C4-2B (cell line): ENCODE data around the gene WNT1.

Source experiments
- H3K27ac ChIP-seq: fragments of 450-650 bp; 2 replicates; pipeline ENCODE4 v1.5.1; 2017
- ZFX ChIP-seq: fragments of 450-650 bp; IDR thresholded peaks from 2 replicates; pipeline ENCODE4 v1.6.1; 2017
- TF ChIP-seq, protein P1 (sequence below): fragments of 450-650 bp; conservative IDR thresholded peaks from 2 replicates; pipeline ENCODE4 v1.5.1; 2017; ENCODE audit warnings: mild to moderate bottlenecking

Gene WNT1

DNA sequence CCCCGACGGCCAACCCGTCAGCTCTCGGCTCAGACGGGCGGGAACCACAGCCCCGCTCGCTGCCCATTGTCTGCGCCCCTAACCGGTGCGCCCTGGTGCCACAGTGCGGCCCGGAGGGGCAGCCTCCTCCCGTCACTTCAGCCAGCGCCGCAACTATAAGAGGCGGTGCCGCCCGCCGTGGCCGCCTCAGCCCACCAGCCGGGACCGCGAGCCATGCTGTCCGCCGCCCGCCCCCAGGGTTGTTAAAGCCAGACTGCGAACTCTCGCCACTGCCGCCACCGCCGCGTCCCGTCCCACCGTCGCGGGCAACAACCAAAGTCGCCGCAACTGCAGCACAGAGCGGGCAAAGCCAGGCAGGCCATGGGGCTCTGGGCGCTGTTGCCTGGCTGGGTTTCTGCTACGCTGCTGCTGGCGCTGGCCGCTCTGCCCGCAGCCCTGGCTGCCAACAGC, at the start of gene WNT1:
Gene WNT1 (plus strand): TSS at position 32 of the 450 bp plus-strand sequence. CDS start 329 bp downstream, at position 361.
- TF ChIP-seq, protein P1, sequence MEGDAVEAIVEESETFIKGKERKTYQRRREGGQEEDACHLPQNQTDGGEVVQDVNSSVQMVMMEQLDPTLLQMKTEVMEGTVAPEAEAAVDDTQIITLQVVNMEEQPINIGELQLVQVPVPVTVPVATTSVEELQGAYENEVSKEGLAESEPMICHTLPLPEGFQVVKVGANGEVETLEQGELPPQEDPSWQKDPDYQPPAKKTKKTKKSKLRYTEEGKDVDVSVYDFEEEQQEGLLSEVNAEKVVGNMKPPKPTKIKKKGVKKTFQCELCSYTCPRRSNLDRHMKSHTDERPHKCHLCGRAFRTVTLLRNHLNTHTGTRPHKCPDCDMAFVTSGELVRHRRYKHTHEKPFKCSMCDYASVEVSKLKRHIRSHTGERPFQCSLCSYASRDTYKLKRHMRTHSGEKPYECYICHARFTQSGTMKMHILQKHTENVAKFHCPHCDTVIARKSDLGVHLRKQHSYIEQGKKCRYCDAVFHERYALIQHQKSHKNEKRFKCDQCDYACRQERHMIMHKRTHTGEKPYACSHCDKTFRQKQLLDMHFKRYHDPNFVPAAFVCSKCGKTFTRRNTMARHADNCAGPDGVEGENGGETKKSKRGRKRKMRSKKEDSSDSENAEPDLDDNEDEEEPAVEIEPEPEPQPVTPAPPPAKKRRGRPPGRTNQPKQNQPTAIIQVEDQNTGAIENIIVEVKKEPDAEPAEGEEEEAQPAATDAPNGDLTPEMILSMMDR, result peak; percentile 73
- TF ChIP-seq ZFX, result no peak
- H3K27ac ChIP-seq, result no peak within 1 kb of the TSS

DNA sequence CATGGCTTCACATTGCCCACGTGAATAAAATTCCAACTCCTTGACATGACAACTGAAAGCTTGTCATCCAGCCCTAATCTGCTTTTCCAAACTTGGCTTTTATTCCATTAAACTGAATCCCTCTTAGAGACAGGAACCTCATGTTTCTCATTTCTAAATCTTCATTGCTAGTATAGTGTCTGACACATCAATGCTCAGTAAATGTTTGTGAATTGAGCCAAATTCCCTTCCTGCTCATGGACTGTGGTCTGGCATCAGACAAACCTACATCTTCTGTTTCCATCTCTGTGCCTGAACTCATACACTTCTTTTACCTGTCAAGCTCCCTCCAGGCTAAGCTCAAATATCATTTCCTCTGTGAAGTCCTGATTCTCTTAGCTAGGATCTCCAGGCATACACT, 48.6 kb upstream of the WNT1 start:
- TF ChIP-seq ZFX, result no peak
- TF ChIP-seq, protein P1, result no peak
- H3K27ac ChIP-seq, result no peak overlapping the region

DNA sequence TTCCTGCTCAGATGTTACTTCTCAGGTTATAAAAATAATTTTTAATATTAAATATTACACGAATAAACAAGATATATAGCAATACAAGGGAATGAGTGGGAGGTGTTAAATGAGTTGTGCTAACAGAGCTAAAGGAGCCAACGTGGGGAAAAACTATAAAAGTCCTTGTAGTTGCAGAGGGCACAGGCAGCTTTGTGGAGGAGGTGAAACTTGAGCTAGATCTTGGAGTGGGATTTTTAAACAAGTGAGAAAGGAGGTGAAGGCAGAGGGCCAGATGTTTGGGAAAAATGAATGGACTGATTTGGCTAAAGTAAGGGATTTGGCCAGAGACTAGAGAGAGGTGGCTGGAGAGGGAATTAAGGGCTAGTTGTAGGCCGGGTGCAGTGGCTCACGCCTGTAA, 47.6 kb upstream of the WNT1 start:
- TF ChIP-seq ZFX, result no peak
- TF ChIP-seq, protein P1, result no peak
- no peak overlapping the region for H3K27ac ChIP-seq

DNA sequence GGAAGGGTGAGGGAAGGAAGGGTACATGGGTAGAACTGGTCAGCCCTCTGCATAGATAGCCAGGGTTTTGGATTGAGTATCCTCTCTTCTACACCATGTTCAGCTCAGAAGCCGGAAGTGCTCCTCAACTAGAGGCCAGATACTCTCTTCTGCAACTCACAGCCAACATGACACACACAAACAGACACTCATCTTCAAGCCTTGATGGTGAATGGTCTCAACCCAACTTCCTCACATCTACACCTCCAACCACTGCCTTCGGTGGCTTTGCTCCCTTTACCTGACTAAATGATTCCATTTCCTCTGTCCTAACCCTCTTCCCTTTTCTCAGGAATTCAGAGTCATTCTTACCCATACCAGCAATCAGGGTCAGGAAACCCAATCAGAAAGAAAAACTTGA, 45.2 kb upstream of the WNT1 start:
- no peak overlapping the region for H3K27ac ChIP-seq
- TF ChIP-seq, protein P1, result no peak
- TF ChIP-seq ZFX, result no peak

DNA sequence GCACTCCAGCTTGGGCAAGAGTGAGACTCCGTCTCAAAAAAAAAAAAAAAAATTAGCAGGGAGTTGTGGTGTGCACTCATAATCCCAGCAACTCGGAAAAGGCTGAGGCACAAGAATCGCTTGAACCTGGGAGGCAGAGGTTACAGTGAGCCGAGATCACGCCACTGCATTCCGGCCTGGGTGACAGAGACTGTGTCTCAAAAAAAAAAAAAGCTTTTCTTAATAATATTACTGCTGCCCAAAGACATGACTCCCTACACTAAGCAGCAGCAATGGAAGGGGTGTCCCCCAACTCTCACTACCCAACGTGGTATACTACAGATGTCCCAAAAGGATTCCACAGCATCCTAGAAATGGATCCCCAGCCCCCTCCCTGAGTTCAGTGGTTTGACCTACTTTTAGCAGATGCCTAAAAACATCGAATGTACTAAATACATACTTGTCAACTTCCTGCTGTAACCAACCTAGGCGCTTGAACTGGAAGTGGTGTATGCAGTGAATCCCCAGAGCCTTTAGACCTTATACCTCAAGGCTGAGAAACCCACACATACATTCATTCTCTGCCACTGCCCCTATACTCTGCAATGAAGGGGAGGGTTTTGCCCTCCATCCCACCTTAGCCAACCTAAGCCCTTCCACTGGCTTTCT, 44.3 kb upstream of the WNT1 start:
- H3K27ac ChIP-seq, result no peak overlapping the region

DNA sequence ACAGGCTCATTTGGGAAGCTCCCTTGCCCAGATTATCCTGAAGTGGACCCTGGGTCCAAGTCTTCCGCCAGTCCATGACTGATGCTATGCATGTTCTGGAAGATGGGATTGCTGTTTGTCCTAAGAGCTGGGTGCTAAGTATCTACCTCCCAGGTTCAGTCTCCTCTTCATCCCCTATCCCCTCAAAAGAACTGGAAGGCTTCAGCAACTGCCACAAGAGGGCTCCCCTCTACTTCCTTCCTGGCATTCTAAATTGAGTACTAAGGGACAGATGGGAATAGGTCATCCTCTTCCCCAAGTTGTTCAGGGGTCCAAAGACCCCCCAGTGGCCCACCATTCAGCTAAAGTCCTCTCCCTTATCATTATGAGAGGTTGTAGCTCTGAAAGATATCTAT, 43.8 kb upstream of the WNT1 start:
- H3K27ac ChIP-seq, result no peak overlapping the region
- no peak for TF ChIP-seq ZFX
- TF ChIP-seq, protein P1, result peak; percentile 34

More for the DNA sequence above, 44.3 kb upstream of the WNT1 start:
- TF ChIP-seq, protein P1, result no peak
- no peak for TF ChIP-seq ZFX

DNA sequence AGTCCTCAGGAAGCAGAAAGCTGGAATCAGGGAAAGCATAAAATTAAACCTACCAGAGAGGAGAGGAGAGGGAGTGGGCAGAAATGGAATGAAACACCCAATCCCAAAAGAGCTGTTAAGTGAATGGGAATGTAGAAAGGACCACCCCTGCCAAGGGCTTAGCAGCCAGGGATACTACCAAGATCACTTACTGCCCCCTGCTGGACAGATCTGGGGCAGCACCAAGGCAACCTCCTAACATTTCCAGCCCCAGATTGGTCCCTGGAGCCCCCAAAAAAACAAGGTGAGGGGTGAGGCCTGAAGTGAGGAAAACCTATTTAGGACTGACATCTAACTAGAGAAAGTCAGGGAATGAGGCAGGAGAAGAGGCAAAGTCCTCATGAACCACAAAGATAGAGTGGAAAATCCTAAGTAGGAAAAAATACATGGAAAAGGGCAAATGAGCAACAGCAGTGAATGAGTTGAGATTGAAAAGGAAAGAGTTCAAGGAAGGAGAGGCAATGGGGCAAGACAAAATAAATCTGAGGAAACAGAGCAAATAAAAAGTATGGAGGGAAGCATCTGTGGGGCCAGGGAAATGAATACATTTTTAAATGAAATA, 41.6 kb upstream of the WNT1 start:
- no peak for TF ChIP-seq ZFX
- TF ChIP-seq, protein P1, result peak; percentile 97

More for the DNA sequence above, 41.6 kb upstream of the WNT1 start:
- no peak overlapping the region for H3K27ac ChIP-seq
